HG03439 (cell line): ENCODE measurements around the gene ZIC5.

ENCODE experiments used
- ATAC-seq: cut with Tn5 transposase; IDR thresholded peaks from one replicate; pipeline ENCODE4 v1.9.1; 2021; ENCODE audit warnings: mild to moderate bottlenecking, moderate library complexity; ENCODE audit not compliant: unreplicated experiment

ZIC5 gene

GRCh38 chr13:99976575-99976974, 5.0 kb upstream of the ZIC5 start:
- no peak for ATAC-seq

DNA sequence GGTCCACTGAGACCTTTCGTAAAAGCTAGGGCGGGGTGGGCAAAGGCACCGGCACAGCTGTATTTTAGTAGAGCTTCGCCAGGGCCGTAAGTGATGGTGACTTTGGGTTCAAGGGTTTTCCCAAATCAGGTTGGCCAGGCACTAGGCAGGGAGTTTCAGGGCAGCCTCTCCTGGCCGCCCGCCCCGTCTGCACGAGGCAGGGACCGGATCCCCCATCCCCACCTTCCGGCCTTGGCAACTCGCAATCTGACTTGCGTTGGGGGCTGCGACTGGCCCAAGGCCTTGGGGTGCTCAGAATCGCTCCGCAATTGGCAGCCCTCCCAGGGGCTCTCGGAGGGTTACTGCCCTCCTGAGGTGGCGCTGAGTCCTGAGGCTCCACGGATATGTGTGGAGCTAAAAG, 4.1 kb upstream of the ZIC5 start:
- no peak for ATAC-seq

DNA sequence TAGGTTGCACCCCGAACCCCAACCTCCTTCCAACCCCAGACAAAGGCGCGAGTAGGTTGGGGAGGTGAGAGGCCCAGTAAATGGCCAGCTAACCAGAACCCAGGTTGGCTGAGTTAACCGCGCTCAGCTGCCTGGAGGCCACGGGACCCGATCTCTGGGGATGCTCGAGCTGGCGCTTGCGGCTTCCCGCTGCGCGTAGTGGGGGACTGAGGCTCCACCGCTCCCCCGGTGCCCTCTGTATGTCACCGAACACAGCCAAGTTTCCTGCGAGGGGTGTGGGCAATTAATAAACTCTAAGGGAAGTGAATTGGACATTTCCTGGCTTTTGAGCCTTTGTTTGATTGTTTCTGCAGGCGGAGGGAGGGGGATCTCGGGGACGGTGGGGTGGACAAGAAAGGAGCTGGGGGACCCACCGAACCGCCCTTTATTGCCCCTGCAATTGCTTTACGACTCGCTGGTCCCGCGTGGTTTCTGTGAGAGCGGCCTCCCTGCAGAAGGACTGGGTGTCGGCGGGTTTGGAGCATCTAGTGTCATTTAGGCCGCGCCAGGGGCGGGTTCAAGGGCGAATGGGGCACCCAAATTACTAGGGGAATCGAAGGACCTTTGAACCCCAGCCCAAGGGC, 3.5 kb upstream of the ZIC5 start:
- no peak for ATAC-seq

GRCh38 chr13:99974296-99974938, 2.9 kb upstream of the ZIC5 start:
- no peak for ATAC-seq

- ATAC-seq = no peak
Measured at GRCh38 chr13:99973808-99974185, 2.2 kb upstream of the ZIC5 start.

DNA sequence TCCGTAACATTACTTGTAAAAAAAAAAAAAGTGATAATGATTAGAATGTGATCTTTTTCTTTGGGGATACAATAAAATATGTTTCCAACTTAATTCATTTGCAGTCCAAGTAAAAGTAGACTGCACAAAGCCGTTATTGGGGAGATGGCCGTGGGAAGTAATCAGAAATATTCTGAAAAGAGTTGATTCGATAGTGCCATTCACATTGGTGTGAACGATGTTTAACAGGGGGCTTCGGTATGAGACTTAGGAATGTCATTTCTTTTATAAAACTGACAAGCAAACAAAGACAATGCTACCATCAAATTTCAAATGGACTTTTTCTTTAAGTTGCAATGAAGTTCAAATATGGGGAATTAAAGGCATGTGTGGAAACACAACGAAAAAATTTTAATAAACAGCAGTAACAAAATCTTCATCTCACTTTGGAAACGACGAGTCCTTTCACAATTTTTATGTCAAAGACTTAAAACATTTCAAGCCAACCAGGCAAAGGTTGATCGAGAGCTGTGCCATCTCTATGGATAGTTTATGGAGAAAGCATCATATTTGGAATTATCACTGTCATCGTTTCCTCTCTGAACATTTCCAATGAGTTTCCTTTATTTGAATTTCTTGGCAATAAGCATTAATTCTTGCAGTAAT, 1.7 kb upstream of the ZIC5 start:
- no peak for ATAC-seq

DNA sequence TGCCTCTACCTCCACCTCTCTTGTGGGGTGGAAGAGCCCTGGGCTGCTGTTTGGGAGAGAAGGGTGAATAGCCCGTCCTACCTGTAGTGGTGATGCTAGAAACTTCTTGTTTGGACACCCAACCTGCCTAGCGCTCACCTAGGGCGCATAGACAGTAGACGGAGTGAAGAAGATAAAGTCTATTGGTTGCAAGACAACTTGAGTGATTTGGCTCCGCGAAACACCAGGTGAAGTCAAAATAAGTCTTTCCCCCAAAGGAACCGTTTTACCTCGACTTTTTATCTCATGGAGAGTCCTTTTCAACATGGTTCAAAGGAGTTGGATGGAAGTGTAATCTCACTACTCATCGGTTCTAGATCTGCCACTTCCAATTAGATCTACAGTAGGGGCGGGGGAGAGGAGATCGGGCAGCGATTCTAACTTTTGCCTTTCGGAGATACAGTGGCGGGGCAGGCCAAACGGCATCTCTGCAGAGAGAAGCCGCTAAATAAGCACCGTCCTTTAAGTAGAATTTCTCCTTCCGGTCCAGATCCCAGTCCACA, 694 bp upstream of the ZIC5 start:
- no peak for ATAC-seq

DNA sequence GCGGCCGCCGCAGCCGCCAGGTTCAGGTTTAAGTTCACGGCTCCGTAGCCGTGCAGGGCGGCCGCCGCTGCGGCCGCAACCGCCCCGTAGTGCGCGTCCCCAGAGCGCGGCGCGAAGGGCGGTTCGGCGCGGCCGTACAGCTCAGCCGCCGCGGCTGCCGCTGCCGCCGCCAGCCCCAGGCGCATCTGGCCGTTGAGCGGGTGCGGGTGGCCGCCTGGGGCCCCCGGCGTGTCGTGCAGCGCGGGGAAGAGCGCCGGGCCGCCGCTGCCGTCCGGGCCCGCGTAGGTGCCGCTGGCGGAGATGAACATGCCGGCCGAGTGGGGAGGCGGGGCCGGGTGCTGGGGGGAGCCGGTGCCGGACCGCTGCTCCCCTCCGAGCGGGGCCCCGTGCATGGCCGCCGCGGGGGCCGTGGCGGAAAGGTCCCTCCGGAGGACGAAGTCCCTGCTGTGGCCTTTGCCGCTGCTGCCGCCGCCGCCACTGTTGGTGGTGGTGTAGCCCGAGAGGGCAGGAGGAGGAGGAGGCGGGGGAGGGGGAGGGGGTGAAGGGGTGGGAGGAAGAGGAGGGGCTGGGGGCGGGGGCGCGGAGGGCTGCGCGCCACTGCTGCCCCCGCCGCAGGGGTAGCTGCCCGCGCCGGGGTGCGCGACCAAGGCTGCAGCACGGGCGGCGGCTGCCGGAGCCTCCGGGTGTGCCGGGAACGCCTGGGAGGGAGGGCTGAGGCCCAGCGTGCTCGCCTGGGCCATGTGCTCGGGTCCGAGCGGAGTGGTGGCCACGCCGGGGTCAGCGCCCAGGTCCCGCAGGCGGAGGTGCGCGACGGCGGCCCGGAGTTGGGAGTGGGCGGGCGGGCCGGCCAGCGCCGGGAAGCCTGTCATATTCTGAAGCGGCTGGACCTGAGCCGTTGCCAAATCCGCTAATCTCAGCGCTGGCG, 654 bp downstream of the ZIC5 start:
- ATAC-seq = no peak

- no peak for ATAC-seq
Measured at GRCh38 chr13:99969919-99970650, 1.5 kb downstream of the ZIC5 start.

DNA sequence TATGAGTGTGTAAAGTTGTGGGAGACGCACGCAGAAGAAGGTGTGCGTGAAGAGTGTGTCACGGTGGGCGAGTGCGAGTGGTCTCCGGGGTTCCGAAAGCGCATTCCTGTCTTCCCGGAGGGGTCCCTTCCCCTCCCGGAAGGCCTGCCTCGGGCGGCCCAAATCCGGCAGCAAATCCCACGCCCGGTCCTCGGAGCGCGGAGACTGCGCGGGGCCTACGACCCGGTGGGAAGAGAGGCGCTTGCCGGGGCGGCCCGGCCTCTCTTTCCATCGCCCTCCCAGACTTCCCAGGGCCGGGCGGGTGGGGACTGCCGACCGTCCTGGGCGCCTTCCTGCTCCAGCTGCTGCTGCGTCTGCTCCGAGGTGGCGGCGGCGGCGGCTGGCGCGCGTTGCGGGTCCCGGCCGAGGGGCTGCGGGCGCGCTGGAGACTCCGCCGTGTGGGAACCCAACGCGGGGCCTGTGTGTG, 2.1 kb downstream of the ZIC5 start:
- ATAC-seq = no peak

- no peak for ATAC-seq
Measured at GRCh38 chr13:99968521-99969452, 2.8 kb downstream of the ZIC5 start.

DNA sequence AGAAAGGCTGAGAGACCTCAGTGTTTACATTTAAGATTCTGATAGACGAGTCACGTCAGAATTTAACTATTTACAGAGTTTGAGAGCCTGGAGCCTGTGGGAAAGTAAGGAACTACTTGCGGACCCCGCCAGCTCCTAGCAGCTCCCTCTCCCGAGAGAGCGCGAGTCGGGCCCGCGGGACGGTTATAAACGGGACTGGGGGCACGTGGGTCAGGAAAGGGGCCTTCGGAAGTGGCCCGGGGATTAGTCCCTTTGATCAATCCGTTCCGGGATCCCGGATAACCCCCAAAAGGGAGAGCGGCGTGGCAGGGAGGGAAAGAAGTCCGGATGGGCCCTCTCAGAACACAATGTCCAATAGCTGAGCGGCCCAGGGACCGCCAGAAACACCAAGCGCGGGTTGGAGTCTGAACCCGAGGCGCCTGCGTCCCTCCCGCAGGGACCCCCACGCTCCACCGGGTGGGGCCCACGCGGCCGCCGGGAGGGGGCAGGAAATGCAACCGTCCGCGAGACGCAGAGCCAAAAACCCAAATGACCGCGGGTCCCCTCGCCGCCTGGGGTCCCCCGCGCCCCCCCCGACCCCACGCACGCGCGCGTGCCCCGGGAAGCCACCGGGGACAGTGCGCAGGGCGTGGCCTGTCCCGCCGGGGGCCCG, 3.6 kb downstream of the ZIC5 start:
- no peak for ATAC-seq

DNA sequence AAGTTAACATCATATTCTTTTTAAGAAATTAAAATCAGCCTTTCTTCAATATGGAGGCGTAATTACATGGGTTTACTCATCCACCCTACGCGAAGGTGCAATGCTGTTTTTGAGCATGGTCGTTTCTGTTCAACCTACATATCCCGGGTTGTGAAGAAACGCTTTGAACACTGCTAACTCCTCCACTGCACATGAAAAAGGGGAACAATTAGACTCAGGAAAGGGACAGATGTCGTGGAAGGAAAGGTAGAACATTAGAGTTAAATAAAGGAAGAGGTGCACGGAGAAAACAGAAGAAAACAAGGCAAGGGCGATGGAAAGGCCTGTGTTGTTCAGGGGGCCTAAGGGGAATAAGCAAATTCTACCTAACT, 4.1 kb downstream of the ZIC5 start:
- ATAC-seq = no peak

- no peak for ATAC-seq
Measured at GRCh38 chr13:99966064-99966805, 5.3 kb downstream of the ZIC5 start.

GRCh38 chr13:99965329-99966000, 6.1 kb downstream of the ZIC5 start:
- ATAC-seq = no peak

GRCh38 chr13:99963816-99964339, 7.7 kb downstream of the ZIC5 start:
- no peak for ATAC-seq

- no peak for ATAC-seq
Measured at GRCh38 chr13:99962242-99962641, 9.3 kb downstream of the ZIC5 start.
